ENCODE results near the gene EPHA3. TPM values are rescaled to one million over a fixed set of nuclear protein-coding genes. Genes with fewer than 3 reads are reported as not detected.

The EPHA3 gene
- total RNA-seq, 4 donors from 2014 or later, result 13.1 to 25.8 (median 21.2) TPM

DNA sequence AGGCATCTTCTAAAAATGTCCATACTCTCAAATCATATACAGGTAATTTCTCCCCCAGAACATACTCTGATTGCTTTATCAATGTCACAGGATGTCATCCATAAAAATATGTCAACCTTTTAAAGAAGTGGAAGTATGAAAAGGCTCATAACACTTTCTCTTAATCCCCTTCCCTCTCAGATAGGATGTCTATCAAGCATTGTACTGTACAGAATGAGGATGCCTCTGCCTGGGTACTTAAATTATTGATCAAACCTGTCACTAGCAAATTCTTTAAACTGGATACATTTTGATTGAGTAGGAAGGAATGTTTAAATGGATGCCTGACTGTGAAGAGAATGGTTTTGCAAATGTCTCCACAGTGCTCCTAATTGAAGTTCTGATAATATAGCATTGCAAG, 168.7 kb downstream of the EPHA3 start:
- DNase-seq (ENCODE audit: extremely low spot score), result no peak
- Histone ChIP-seq H3K4me3 (no peak overlapping the region), H3K4me1 (peaks cover 0 to 10% (median 2%) of the 10 kb centered on the region in 4 donors), H3K27me3 (no peaks in the 10 kb centered on the region), H3K36me3 (no peaks in the 10 kb centered on the region), H3K27ac (replicated peaks in 1 of 4) (no peak overlapping the region), H3K9me3 (no peaks in the 10 kb centered on the region)
- intact Hi-C loops (cut with DNase I), result no loop called here
- TF ChIP-seq, protein P1, sequence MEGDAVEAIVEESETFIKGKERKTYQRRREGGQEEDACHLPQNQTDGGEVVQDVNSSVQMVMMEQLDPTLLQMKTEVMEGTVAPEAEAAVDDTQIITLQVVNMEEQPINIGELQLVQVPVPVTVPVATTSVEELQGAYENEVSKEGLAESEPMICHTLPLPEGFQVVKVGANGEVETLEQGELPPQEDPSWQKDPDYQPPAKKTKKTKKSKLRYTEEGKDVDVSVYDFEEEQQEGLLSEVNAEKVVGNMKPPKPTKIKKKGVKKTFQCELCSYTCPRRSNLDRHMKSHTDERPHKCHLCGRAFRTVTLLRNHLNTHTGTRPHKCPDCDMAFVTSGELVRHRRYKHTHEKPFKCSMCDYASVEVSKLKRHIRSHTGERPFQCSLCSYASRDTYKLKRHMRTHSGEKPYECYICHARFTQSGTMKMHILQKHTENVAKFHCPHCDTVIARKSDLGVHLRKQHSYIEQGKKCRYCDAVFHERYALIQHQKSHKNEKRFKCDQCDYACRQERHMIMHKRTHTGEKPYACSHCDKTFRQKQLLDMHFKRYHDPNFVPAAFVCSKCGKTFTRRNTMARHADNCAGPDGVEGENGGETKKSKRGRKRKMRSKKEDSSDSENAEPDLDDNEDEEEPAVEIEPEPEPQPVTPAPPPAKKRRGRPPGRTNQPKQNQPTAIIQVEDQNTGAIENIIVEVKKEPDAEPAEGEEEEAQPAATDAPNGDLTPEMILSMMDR (IDR thresholded peaks at IDR 0.05), result no peak
- TF ChIP-seq POLR2A (IDR thresholded peaks at IDR 0.05; ENCODE audit: low read depth), result no peak
- TF ChIP-seq POLR2AphosphoS5 (IDR thresholded peaks at IDR 0.05), result no peak
- no peak for TF ChIP-seq EP300 (IDR thresholded peaks at IDR 0.05)

DNA sequence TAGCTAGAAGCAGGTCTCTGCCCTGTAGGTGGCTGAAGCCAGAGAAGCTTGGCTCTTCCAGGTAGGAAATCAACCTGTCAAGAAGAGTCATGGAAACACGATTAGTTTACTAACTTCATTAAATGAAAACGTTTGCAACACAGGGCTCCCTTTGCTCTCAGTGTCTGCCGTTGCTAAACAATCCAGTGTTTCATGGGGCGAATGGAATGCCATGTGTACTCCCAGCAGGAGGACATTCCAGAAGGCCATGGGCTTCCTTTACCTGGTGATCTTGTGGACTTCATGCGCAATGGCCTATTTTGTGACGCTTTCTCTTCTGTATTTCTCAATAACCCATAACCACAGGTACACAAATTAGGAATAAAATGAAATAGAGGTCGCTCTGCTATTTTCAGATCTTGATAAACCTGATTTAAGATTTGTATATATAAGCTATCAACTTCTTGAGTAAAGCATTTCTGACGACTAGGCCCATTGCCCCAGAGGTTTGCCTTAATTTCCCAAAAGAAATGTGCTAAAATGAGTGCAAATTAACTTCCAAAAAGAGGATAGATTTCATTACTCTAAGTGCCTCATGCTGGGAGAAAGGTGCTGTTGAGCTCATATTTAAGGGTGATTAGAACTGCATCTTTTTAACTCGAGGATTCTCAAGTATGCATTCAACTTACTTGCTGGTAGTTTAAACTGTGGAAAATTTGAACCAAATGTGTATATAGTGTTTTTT, 171.0 kb downstream of the EPHA3 start:
- TF ChIP-seq EP300 (IDR thresholded peaks at IDR 0.05) (no peak), POLR2A (IDR thresholded peaks at IDR 0.05; ENCODE audit: low read depth) (no peak), POLR2AphosphoS5 (IDR thresholded peaks at IDR 0.05) (no peak)
- TF ChIP-seq, protein P1 (IDR thresholded peaks at IDR 0.05), result no peak
- no peaks in the 10 kb centered on the region for H3K27me3 ChIP-seq
- H3K4me1 ChIP-seq, result peaks cover 0 to 6% (median 2%) of the 10 kb centered on the region in 4 donors
- no peaks in the 10 kb centered on the region for H3K36me3 ChIP-seq
- 82% methylated on average over 9 of the region's 9 CpGs for WGBS
- no peak overlapping the region for H3K27ac ChIP-seq (replicated peaks in 1 of 4)
- H3K4me3 ChIP-seq, result no peak overlapping the region
- DNase-seq (ENCODE audit: extremely low spot score), result no peak
- H3K9me3 ChIP-seq, result no peaks in the 10 kb centered on the region
- intact Hi-C loops (cut with DNase I), result no loop called here

DNA sequence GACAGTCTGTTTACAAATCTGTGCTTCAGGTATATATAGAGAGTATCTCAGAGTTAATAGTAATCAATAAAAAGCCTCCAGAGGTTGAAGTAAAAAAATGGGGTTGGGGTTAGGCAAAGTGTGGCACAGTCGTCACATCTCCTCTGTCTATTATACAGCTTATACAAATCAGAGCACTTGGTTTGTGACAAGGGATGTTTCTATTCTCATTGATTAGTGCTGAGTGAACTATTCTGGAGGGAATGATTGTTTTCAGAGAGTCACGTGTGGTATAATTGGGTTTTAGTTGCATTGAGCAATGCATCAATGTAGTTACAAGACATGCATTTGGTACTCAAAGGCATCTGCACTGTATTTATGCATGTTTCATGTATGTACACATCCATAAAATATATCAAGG, 172.9 kb downstream of the EPHA3 start:
- DNase-seq (ENCODE audit: extremely low spot score), result no peak
- no peak overlapping the region for H3K4me3 ChIP-seq
- H3K9me3 ChIP-seq, result no peaks in the 10 kb centered on the region
- no peaks in the 10 kb centered on the region for H3K27me3 ChIP-seq
- no peaks in the 10 kb centered on the region for H3K4me1 ChIP-seq
- no peak overlapping the region for H3K27ac ChIP-seq (replicated peaks in 1 of 4)
- intact Hi-C loops (cut with DNase I), result no loop called here
- no peaks in the 10 kb centered on the region for H3K36me3 ChIP-seq
- 89% methylated on average over 2 of the region's 2 CpGs for WGBS
- TF ChIP-seq POLR2A (IDR thresholded peaks at IDR 0.05; ENCODE audit: low read depth) (no peak), POLR2AphosphoS5 (IDR thresholded peaks at IDR 0.05) (no peak)
- TF ChIP-seq, protein P1 (IDR thresholded peaks at IDR 0.05), result no peak

DNA sequence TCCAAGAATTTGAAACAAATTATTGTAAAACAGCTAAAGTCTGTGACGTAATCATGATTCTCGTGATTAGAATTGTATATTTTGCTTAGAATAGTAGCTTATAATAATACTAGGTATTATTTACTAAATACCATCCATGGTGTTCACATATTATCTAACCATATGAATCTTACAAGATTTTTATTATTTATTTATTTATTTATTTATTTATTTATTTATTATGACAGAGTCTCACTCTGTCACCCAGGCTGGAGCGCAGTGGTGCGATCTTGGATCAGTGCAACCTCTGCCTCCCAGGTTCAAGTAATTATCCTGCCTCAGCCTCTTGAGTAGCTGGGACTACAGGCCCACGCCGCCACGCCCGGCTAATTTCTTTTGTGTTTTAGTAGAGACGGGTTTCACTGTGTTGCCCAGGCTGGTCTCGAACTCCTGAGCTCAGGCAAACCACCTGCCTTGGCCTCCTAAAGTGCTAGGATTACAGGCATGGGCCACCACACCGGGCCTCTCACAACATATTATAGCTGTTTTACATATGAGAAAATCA, 173.5 kb downstream of the EPHA3 start:
- no peaks in the 10 kb centered on the region for H3K9me3 ChIP-seq
- WGBS, result 97% methylated on average over 11 of the region's 11 CpGs
- TF ChIP-seq, protein P1 (IDR thresholded peaks at IDR 0.05), result no peak
- no peak for TF ChIP-seq EP300 (IDR thresholded peaks at IDR 0.05)
- no peak for TF ChIP-seq POLR2A (IDR thresholded peaks at IDR 0.05; ENCODE audit: low read depth)
- TF ChIP-seq POLR2AphosphoS5 (IDR thresholded peaks at IDR 0.05), result no peak
- H3K27ac ChIP-seq (replicated peaks in 1 of 4), result no peak overlapping the region
- no peak overlapping the region for H3K4me3 ChIP-seq
- no peaks in the 10 kb centered on the region for H3K4me1 ChIP-seq
- intact Hi-C loops (cut with DNase I), result no loop called here
- no peaks in the 10 kb centered on the region for H3K36me3 ChIP-seq
- no peaks in the 10 kb centered on the region for H3K27me3 ChIP-seq
- no peak for DNase-seq (ENCODE audit: extremely low spot score)
